Liver (tissue), 9 donors: ENCODE data around the gene SIGLEC8. TPM values are rescaled to one million over a fixed set of nuclear protein-coding genes. Genes with fewer than 3 reads are reported as not detected.

Experiments
- DNase-seq: peaks from one replicate; pipeline ENCODE4 v3.0.0-alpha.2; 2017; ENCODE audit warnings: low spot score
- H3K27ac ChIP-seq, 2 donors: one replicate each; pipeline ENCODE4 v1.7.0; 2013; ENCODE audit warnings: inconsistent platforms in 2 of 2, low read length in 2 of 2, control low read depth in 1 of 2, low read depth in 1 of 2, mild to moderate bottlenecking in 1 of 2
- H3K27me3 ChIP-seq, 4 donors: one replicate each; pipeline versions ENCODE4 v1.6.1 to v1.7.0; 2013; ENCODE audit warnings: low read length in 3 of 4, inconsistent platforms in 1 of 4, mild to moderate bottlenecking in 1 of 4, moderate library complexity in 1 of 4; ENCODE audit not compliant: control insufficient read depth in 4 of 4, insufficient read depth in 4 of 4
- H3K36me3 ChIP-seq, 4 donors: one replicate each; pipeline versions ENCODE4 v1.6.1 to v1.7.0; 2013; ENCODE audit warnings: low read length in 3 of 4, mild to moderate bottlenecking in 3 of 4, low read depth in 1 of 4, moderate library complexity in 1 of 4; ENCODE audit not compliant: control insufficient read depth in 4 of 4, insufficient read depth in 3 of 4
- H3K4me1 ChIP-seq, 4 donors: one replicate each; pipeline versions ENCODE4 v1.6.1 to v1.7.0; 2013; ENCODE audit warnings: low read length in 3 of 4, mild to moderate bottlenecking in 3 of 4, moderate library complexity in 1 of 4; ENCODE audit not compliant: control insufficient read depth in 4 of 4, insufficient read depth in 4 of 4
- H3K4me3 ChIP-seq, 3 donors: one replicate each; pipeline versions ENCODE4 v1.6.1 to v1.7.0; 2013; ENCODE audit warnings: low read length in 3 of 3, control low read depth in 1 of 3, low read depth in 1 of 3, mild to moderate bottlenecking in 1 of 3
- H3K9ac ChIP-seq, 2 donors: one replicate each; pipeline ENCODE4 v1.7.0; 2013; ENCODE audit warnings: low read length in 2 of 2, mild to moderate bottlenecking in 2 of 2, moderate library complexity in 2 of 2, control low read depth in 1 of 2, low read depth in 1 of 2
- H3K9me3 ChIP-seq, 4 donors: one replicate each; pipeline versions ENCODE4 v1.6.1 to v1.7.0; 2013; ENCODE audit warnings: low read length in 3 of 4; ENCODE audit not compliant: control insufficient read depth in 4 of 4
- EGR1 ChIP-seq, 2 donors: IDR thresholded peaks; 2 replicates each; pipeline ENCODE4 v1.6.1; 2016 to 2018; ENCODE audit warnings: antibody characterized with exemption in 2 of 2, low read depth in 2 of 2
- FOXA1 ChIP-seq: IDR thresholded peaks from 2 replicates; pipeline ENCODE4 v1.6.1; 2016; ENCODE audit warnings: antibody characterized with exemption
- FOXA2 ChIP-seq: IDR thresholded peaks from 2 replicates; pipeline ENCODE4 v1.6.1; 2016; ENCODE audit warnings: antibody characterized with exemption
- GABPA ChIP-seq, 2 donors: IDR thresholded peaks in 1 of 2; conservative IDR thresholded peaks in 1 of 2; 2 replicates each; pipeline ENCODE4 v1.6.1; 2016; ENCODE audit warnings: antibody characterized with exemption in 2 of 2, mild to moderate bottlenecking in 1 of 2, moderate library complexity in 1 of 2
- HNF4A ChIP-seq, 2 donors: conservative IDR thresholded peaks; 2 replicates each; pipeline ENCODE4 v1.6.1; 2016; ENCODE audit warnings: antibody characterized with exemption in 2 of 2, mild to moderate bottlenecking in 2 of 2
- HNF4G ChIP-seq: IDR thresholded peaks from 2 replicates; pipeline ENCODE4 v1.6.1; 2016; ENCODE audit warnings: antibody characterized with exemption
- JUND ChIP-seq, 2 donors: IDR thresholded peaks; 2 replicates each; pipeline ENCODE4 v1.6.1; 2016; ENCODE audit warnings: antibody characterized with exemption in 2 of 2
- NR2F2 ChIP-seq: IDR thresholded peaks from 2 replicates; pipeline ENCODE4 v1.6.1; 2016; ENCODE audit warnings: antibody characterized with exemption
- RAD21 ChIP-seq, 2 donors: IDR thresholded peaks; 2 replicates each; pipeline ENCODE4 v1.6.1; 2016; ENCODE audit warnings: antibody characterized with exemption in 2 of 2, mild to moderate bottlenecking in 2 of 2
- SP1 ChIP-seq: IDR thresholded peaks from 2 replicates; pipeline ENCODE4 v1.6.1; 2018; ENCODE audit warnings: antibody characterized with exemption, mild to moderate bottlenecking
- TAF1 ChIP-seq: conservative IDR thresholded peaks from 2 replicates; pipeline ENCODE4 v1.6.1; 2016; ENCODE audit warnings: antibody characterized with exemption, mild to moderate bottlenecking
- YY1 ChIP-seq: IDR thresholded peaks from 2 replicates; pipeline ENCODE4 v1.6.1; 2016; ENCODE audit warnings: antibody characterized with exemption, mild to moderate bottlenecking
- WGBS: extraction: QIAGEN DNeasy Blood & Tissue Kit; methylation state at CpG from one replicate; pipeline ENCODE4 v1.1.7; 2013; 5-methylcytosine and 5-hydroxymethylcytosine counted together
- polyA plus RNA-seq, 2 donors: library from polyadenylated mRNA; stranded (reverse) in 1 of 2; unstranded in 1 of 2; fragments of 200-250 nt in 1 of 2; fragments of >200 nt in 1 of 2; fragmentation: Nextera tagmentation in 1 of 2; extraction: Ambion mirVana in 1 of 2; gene quantifications; one replicate each; pipeline versions ENCODE4 v1.2.1 to v1.2.3, GENCODE V29; 2013 to 2015
- total RNA-seq, 2 donors: library from RNA; depleted of rRNA; stranded (reverse); fragments of >200 nt; gene quantifications; one replicate each; pipeline ENCODE4 v1.2.3, GENCODE V29; 2014
- TF ChIP-seq, protein P1 (sequence below): fragments of 150-350 bp; IDR thresholded peaks from 2 replicates; pipeline ENCODE4 v1.5.1; 2017; ENCODE audit warnings: improper control_type of control experiment, low read depth, low read length; ENCODE audit not compliant: missing input control
- TF ChIP-seq, protein P2 (sequence below): IDR thresholded peaks from 2 replicates; pipeline ENCODE4 v1.6.1; 2016; ENCODE audit warnings: antibody characterized with exemption
- TF ChIP-seq, protein P3 (sequence below): IDR thresholded peaks from 2 replicates; pipeline ENCODE4 v1.6.1; 2016; ENCODE audit warnings: antibody characterized with exemption, mild to moderate bottlenecking
- TF ChIP-seq, protein P4 (sequence below): IDR thresholded peaks from 2 replicates; pipeline ENCODE4 v1.6.1; 2016; ENCODE audit warnings: antibody characterized with exemption
- donor health status: healthy.
- donor health status: healthy.
- donor health status: healthy.
- donor health status: healthy.
- donor health status: healthy.

The SIGLEC8 gene
- total and polyA plus RNA-seq, 4 donors, result 0.09 to 2.3 (median 0.52) TPM

DNA sequence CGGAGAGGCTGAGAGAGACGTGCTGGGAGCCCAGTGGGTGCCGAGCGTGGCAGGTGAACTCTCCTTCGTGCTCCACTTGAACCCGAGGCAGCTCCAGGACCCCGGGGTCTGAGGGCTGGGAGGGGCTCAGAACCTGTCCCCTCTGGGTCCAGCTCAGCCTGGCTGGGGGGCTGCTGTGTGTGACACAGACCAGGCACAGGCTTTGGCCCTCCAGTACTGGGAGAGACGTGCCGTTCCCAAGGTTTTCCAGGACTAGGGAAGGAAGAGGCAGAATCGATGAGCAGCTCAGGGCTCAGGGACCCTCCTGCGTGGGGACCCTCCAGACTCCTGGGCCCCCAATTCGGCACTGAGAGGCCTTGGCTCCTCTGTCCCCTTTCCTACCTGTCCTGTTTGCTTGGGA, 43.1 kb downstream of the SIGLEC8 start:
- Histone ChIP-seq H3K9ac (no peak overlapping the region), H3K36me3 (no peaks in the 10 kb centered on the region), H3K27me3 (no peaks in the 10 kb centered on the region), H3K27ac (no peak overlapping the region), H3K4me1 (no peaks in the 10 kb centered on the region), H3K9me3 (no peaks in the 10 kb centered on the region), H3K4me3 (no peak overlapping the region)
- WGBS, result 84% methylated on average over 12 of the region's 12 CpGs
- no peak for DNase-seq
- TF ChIP-seq, protein P1, sequence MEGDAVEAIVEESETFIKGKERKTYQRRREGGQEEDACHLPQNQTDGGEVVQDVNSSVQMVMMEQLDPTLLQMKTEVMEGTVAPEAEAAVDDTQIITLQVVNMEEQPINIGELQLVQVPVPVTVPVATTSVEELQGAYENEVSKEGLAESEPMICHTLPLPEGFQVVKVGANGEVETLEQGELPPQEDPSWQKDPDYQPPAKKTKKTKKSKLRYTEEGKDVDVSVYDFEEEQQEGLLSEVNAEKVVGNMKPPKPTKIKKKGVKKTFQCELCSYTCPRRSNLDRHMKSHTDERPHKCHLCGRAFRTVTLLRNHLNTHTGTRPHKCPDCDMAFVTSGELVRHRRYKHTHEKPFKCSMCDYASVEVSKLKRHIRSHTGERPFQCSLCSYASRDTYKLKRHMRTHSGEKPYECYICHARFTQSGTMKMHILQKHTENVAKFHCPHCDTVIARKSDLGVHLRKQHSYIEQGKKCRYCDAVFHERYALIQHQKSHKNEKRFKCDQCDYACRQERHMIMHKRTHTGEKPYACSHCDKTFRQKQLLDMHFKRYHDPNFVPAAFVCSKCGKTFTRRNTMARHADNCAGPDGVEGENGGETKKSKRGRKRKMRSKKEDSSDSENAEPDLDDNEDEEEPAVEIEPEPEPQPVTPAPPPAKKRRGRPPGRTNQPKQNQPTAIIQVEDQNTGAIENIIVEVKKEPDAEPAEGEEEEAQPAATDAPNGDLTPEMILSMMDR, result no peak
- no peak for TF ChIP-seq NR2F2
- no peak for TF ChIP-seq HNF4A (conservative IDR thresholded peaks at IDR 0.05)
- no peak for TF ChIP-seq JUND (IDR thresholded peaks at IDR 0.05)
- TF ChIP-seq YY1, result no peak
- no peak for TF ChIP-seq HNF4G
- TF ChIP-seq RAD21 (IDR thresholded peaks at IDR 0.05), result no peak
- no peak for TF ChIP-seq EGR1 (IDR thresholded peaks at IDR 0.05; ENCODE audit: low read depth in 2 of 2)
- TF ChIP-seq SP1, result no peak
- TF ChIP-seq, protein P2, sequence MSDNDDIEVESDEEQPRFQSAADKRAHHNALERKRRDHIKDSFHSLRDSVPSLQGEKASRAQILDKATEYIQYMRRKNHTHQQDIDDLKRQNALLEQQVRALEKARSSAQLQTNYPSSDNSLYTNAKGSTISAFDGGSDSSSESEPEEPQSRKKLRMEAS, result no peak
- TF ChIP-seq TAF1, result no peak
- TF ChIP-seq FOXA1, result no peak
- no peak for TF ChIP-seq FOXA2
- TF ChIP-seq GABPA (IDR thresholded peaks at IDR 0.05 in 1 of 2, conservative IDR thresholded peaks at IDR 0.05 in 1 of 2), result no peak

DNA sequence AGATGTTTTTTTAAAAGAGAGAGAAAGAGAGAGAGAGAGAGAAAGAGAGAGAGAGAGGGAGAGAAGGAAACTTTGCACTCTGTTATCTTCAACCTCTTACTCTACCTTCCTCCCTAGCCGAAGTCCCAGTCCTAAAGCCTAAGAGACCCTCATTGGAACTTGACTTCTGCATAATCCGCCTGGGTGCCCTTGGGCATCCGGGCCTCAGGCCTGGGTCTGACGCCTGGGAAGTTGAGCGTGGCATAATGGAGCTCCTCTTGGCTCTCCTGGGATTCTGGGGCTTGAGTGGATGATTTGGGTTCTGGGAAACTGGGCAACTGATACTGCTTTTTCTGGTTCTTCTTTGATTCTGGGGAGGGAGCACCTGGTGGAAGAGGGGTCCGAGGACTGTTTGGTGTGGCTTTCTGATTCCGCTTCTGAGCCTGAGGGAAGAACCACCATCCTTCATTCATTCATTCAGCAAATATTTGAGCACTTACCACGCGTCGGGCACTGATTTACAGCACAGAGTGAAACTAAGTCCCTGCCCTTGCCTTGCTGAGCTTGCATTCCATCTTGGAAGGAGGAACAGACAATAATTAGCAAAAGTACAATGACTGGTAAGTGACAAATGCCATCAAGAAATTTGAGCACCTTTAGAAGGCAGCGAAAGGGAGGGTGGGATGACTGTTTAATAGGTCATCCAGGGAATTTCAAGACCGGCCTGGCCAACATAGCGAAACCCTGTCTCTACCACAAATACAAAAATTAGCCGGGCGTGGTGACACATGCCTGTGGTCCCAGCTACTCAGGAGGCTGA, 47.1 kb downstream of the SIGLEC8 start:
- H3K9ac ChIP-seq, result no peak overlapping the region
- peaks cover 0 to 2% (median 0%) of the 10 kb centered on the region in 4 donors for H3K27me3 ChIP-seq
- TF ChIP-seq FOXA1 (no peak), FOXA2 (no peak), TAF1 (no peak), HNF4G (no peak), GABPA (IDR thresholded peaks at IDR 0.05 in 1 of 2, conservative IDR thresholded peaks at IDR 0.05 in 1 of 2) (no peak)
- no peaks in the 10 kb centered on the region for H3K9me3 ChIP-seq
- 91% methylated on average over 15 of the region's 15 CpGs for WGBS
- no peaks in the 10 kb centered on the region for H3K4me1 ChIP-seq
- H3K4me3 ChIP-seq, result no peak overlapping the region
- H3K27ac ChIP-seq, result no peak overlapping the region
- no peak for DNase-seq
- H3K36me3 ChIP-seq, result no peaks in the 10 kb centered on the region

DNA sequence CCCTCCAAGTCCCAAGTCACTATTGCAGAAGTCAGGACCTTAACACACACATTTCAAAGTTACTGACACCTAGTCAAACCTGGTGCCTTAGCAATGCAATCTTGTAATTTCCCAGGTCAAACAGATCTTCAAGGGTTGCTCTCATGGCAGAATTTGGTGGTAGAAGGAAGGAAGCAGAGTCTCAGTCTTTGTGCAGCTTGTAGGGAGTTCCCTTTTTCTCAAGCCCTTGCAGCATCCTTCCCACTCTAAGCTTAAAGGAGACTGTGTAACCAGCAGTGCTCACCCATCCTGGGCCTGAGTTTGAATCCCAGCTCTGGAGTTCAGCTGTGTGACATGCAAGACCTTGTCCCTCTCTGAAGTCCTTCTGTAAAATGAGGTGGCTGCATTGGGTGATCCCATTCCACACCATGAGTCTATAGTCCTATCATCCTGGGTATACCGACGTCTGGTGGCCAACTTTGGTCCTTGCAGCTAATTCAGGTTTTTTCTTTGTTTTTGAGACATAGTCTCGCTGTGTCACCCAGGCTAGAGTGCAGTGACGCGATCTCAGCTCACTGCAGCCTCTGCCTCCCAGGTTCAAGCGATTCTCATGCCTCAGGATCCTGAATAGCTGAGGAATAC, 50.6 kb downstream of the SIGLEC8 start:
- Histone ChIP-seq H3K27ac (no peak overlapping the region), H3K9ac (no peak overlapping the region), H3K9me3 (peaks cover 0 to 4% (median 2%) of the 10 kb centered on the region in 4 donors), H3K27me3 (peaks cover 0 to 2% (median 0%) of the 10 kb centered on the region in 4 donors), H3K4me3 (no peak overlapping the region), H3K4me1 (no peaks in the 10 kb centered on the region), H3K36me3 (no peaks in the 10 kb centered on the region)
- WGBS, result 25% methylated on average over 6 of the region's 6 CpGs
- no peak for DNase-seq
- TF ChIP-seq FOXA2, result no peak
- peak; percentile 80 to 85 for TF ChIP-seq RAD21 (IDR thresholded peaks at IDR 0.05)
- TF ChIP-seq TAF1, result no peak
- TF ChIP-seq, protein P1, result peak; percentile 63
- TF ChIP-seq, protein P3, sequence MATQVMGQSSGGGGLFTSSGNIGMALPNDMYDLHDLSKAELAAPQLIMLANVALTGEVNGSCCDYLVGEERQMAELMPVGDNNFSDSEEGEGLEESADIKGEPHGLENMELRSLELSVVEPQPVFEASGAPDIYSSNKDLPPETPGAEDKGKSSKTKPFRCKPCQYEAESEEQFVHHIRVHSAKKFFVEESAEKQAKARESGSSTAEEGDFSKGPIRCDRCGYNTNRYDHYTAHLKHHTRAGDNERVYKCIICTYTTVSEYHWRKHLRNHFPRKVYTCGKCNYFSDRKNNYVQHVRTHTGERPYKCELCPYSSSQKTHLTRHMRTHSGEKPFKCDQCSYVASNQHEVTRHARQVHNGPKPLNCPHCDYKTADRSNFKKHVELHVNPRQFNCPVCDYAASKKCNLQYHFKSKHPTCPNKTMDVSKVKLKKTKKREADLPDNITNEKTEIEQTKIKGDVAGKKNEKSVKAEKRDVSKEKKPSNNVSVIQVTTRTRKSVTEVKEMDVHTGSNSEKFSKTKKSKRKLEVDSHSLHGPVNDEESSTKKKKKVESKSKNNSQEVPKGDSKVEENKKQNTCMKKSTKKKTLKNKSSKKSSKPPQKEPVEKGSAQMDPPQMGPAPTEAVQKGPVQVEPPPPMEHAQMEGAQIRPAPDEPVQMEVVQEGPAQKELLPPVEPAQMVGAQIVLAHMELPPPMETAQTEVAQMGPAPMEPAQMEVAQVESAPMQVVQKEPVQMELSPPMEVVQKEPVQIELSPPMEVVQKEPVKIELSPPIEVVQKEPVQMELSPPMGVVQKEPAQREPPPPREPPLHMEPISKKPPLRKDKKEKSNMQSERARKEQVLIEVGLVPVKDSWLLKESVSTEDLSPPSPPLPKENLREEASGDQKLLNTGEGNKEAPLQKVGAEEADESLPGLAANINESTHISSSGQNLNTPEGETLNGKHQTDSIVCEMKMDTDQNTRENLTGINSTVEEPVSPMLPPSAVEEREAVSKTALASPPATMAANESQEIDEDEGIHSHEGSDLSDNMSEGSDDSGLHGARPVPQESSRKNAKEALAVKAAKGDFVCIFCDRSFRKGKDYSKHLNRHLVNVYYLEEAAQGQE, result no peak
- TF ChIP-seq, protein P4, sequence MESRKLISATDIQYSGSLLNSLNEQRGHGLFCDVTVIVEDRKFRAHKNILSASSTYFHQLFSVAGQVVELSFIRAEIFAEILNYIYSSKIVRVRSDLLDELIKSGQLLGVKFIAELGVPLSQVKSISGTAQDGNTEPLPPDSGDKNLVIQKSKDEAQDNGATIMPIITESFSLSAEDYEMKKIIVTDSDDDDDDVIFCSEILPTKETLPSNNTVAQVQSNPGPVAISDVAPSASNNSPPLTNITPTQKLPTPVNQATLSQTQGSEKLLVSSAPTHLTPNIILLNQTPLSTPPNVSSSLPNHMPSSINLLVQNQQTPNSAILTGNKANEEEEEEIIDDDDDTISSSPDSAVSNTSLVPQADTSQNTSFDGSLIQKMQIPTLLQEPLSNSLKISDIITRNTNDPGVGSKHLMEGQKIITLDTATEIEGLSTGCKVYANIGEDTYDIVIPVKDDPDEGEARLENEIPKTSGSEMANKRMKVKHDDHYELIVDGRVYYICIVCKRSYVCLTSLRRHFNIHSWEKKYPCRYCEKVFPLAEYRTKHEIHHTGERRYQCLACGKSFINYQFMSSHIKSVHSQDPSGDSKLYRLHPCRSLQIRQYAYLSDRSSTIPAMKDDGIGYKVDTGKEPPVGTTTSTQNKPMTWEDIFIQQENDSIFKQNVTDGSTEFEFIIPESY, result no peak
